ENCODE results near the gene CLCN7. TPM values are rescaled to one million over a fixed set of nuclear protein-coding genes. Genes with fewer than 3 reads are reported as not detected.

The CLCN7 gene
- total RNA-seq, 1 donor from 2014 or later = 177 TPM

GRCh38 chr16:1508494-1509187 is 33.8 kb upstream of the CLCN7 start:
- Mint-ChIP-seq H3K9me3 (ENCODE audit: unreplicated experiment) (no peaks in the 10 kb centered on the region), H3K4me1 (ENCODE audit: unreplicated experiment) (no peaks in the 10 kb centered on the region), H3K4me3 (ENCODE audit: unreplicated experiment) (no peak overlapping the region), H3K27me3 (ENCODE audit: unreplicated experiment) (no peaks in the 10 kb centered on the region), H3K27ac (ENCODE audit: unreplicated experiment) (no peak overlapping the region), H3K36me3 (ENCODE audit: unreplicated experiment) (peaks cover 11% of the 10 kb centered on the region)
- TF ChIP-seq CTCF (IDR thresholded peaks at IDR 0.05) = no peak
- no peak for DNase-seq (ENCODE audit: extremely low spot score, unreplicated experiment)

DNA sequence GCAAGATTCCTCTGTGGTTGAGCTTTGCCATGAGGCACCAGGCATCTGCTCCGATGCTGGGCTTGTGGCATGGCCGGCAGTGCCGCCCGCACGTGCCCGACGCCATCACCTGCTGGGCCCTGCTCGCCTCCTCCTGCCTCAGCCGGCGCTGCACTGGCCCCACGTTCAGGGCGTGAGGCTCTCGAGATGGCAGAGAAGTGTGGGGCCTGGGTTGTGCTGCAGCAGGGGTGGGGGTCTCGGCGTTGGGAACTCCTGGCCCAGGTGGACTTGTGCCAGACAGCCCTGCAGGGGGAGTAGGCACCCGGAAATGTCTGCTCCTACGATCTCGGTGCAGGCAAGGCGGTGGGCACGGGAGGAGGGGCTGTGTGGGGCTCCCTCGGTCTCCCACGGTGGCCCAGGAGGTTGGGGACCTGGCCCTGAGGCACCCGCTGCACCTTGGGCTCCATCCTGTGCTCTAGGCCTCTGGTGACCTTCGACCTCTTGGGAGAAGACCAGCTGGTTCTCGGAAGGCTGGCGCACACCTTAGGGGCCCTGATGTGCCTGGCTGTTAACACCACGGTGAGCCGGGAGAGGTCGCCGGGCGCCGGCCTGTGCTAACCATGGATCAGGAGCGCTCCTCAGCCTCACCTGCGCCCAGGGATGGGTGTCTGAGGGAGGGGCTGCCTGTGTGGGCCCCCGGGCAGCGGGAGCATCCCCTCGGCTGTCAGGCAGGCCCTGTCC is 31.8 kb upstream of the CLCN7 start:
- Mint-ChIP-seq H3K36me3 (ENCODE audit: unreplicated experiment) (peaks cover 14% of the 10 kb centered on the region), H3K4me3 (ENCODE audit: unreplicated experiment) (no peak overlapping the region), H3K27me3 (ENCODE audit: unreplicated experiment) (no peaks in the 10 kb centered on the region), H3K9me3 (ENCODE audit: unreplicated experiment) (no peaks in the 10 kb centered on the region), H3K4me1 (ENCODE audit: unreplicated experiment) (no peaks in the 10 kb centered on the region), H3K27ac (ENCODE audit: unreplicated experiment) (no peak overlapping the region)
- DNase-seq (ENCODE audit: extremely low spot score, unreplicated experiment) = no peak
- TF ChIP-seq CTCF (IDR thresholded peaks at IDR 0.05) = no peak

GRCh38 chr16:1505912-1506311 is 31.1 kb upstream of the CLCN7 start:
- H3K27me3 Mint-ChIP-seq (ENCODE audit: unreplicated experiment) = no peaks in the 10 kb centered on the region
- DNase-seq (ENCODE audit: extremely low spot score, unreplicated experiment) = no peak
- no peak overlapping the region for H3K27ac Mint-ChIP-seq (ENCODE audit: unreplicated experiment)
- H3K9me3 Mint-ChIP-seq (ENCODE audit: unreplicated experiment) = no peaks in the 10 kb centered on the region
- H3K4me1 Mint-ChIP-seq (ENCODE audit: unreplicated experiment) = no peaks in the 10 kb centered on the region
- no peak overlapping the region for H3K4me3 Mint-ChIP-seq (ENCODE audit: unreplicated experiment)
- no peak for TF ChIP-seq CTCF (IDR thresholded peaks at IDR 0.05)
- peaks cover 13% of the 10 kb centered on the region for H3K36me3 Mint-ChIP-seq (ENCODE audit: unreplicated experiment)

DNA sequence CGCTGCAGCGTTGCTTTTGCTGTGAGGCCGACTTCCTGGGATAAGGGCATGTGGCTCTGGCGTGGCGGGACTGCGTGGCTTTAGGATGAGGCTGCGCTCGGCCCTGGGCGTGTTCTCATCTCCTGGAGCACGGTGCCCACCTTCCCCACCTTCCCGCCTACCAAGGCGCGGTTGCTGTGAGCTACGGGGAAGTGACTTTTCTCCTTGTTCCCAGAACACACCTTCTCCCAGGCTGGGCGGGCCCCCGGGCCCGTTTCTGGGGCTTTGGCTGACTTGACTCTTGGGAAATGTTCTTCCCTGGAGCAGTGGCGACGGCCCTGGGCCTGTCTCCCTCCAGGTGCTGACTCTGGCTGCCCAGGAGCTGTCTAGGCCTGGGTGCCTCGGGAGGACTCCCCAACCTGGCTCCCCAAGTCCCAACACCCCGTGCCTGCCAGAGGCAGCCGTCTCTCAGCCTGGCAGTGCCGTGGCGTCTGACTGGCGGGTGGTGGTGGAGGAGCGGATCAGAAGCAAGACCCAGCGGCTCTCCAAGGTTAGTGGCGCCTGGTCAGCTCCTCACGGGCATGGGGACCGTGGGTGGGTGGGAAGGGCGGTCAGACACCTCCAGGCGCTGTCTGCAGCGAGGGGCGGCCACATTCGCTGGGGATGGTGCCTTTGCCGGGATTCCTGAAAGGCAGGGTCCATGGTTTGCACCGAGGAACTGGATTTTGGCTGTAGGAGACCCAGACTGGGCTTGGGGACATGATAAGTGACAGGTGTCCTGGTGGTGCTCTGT is 30.4 kb upstream of the CLCN7 start:
- H3K4me3 Mint-ChIP-seq (ENCODE audit: unreplicated experiment) = no peak overlapping the region
- peaks cover 12% of the 10 kb centered on the region for H3K36me3 Mint-ChIP-seq (ENCODE audit: unreplicated experiment)
- no peak for TF ChIP-seq CTCF (IDR thresholded peaks at IDR 0.05)
- no peaks in the 10 kb centered on the region for H3K4me1 Mint-ChIP-seq (ENCODE audit: unreplicated experiment)
- no peak for DNase-seq (ENCODE audit: extremely low spot score, unreplicated experiment)
- H3K9me3 Mint-ChIP-seq (ENCODE audit: unreplicated experiment) = no peaks in the 10 kb centered on the region
- H3K27me3 Mint-ChIP-seq (ENCODE audit: unreplicated experiment) = no peaks in the 10 kb centered on the region
- no peak overlapping the region for H3K27ac Mint-ChIP-seq (ENCODE audit: unreplicated experiment)

All from osteocyte (in vitro differentiated cells).